Measurements from ENCODE around the gene ZCCHC14. TPM values are rescaled to one million over a fixed set of nuclear protein-coding genes. Genes with fewer than 3 reads are reported as not detected.
"Not testable (repeated sequence)": the region's sequence is repeated elsewhere in the genome, so short reads cannot be mapped to it uniquely, and the experiment has no call there.

Gene ZCCHC14
- total and polyA plus RNA-seq, 2 donors = 2.7 to 7.3 TPM

DNA sequence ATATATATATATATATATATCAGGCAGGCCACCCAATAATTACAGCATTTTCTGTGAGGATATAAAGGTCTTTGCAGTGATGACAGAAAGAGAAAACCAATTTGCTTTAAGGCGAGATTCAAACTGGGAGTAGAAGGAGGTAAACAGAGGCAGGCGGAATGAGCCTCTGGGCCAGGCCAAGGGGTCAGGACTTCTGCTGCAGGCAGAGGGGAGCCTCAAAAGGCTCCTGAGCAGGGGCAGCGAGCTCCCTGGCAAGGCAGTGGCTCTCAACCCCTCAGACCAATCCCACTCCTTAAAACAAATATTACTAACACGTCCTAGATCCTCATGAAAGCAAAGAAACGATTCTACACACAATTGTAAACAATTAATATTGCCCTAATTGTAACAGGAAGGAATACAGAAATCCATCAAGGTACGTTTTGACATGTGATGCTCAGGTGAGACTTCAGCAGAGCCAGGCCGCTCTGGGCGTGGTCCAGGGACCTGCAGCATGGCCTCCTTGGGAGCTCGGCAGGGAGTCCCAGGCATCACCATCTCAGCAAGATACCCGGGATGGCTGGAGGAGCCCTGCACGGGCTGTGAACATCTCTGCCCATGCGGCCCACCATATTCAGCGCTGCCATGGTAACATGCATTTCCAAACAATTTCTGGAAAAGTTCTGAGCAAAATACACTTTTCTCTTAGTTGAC is 127.7 kb downstream of the ZCCHC14 start:
- Histone ChIP-seq H3K36me3 (ENCODE audit: control insufficient read depth in 2 of 2, insufficient read depth in 2 of 2, low read length in 1 of 2) (peaks cover 4 to 21% of the 10 kb centered on the region in 2 donors), H3K27ac (ENCODE audit: low read depth in 1 of 2, low read length in 1 of 2) (no peak overlapping the region), H3K4me3 (ENCODE audit: low read length in 2 of 2) (no peak overlapping the region), H3K27me3 (ENCODE audit: control insufficient read depth in 2 of 2, insufficient read depth in 1 of 2, low read length in 1 of 2) (no peaks in the 10 kb centered on the region), H3K4me1 (ENCODE audit: control insufficient read depth in 2 of 2, insufficient read depth in 2 of 2, low read length in 2 of 2) (peaks cover 0 to 8% of the 10 kb centered on the region in 2 donors), H3K9me3 (ENCODE audit: control insufficient read depth in 2 of 2, insufficient read depth in 1 of 2, low read length in 1 of 2) (no peaks in the 10 kb centered on the region)
- no peak for DNase-seq (ENCODE audit: low read depth in 6 of 9, low spot score in 9 of 9)
- WGBS = 97% methylated on average over 13 of the region's 13 CpGs

DNA sequence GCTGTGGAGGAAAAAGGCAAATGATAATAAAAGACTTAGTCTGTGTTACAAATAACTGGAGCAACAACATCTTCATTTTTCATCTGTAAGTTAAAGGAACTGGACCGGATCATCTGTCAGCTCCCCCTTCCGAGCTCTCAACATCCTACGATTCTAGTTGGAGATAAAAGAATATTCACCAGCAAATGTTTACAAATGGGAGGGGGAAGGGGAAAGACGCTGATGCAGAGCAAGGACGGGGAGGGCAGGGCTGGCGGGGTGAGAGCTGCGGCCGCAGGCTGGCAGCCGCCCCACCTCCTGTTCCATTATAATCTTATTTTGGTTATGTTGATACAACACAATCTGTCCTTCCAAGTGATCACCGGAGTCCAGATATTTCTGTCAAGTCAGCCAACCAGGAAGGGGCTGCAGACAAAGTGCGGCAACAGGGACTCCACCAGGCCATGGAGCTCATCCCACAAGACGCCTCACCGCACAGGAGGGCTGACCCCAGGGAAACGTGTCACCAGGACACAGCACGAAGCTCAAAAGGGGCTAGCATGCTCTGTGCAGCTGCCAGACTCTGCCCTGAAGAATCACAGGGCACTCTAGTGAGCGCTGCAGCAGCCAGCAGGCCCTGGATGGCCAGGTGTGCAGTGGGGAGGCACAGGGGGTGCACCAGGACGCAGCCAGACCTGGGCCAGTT is 128.9 kb downstream of the ZCCHC14 start:
- H3K9me3 ChIP-seq (ENCODE audit: control insufficient read depth in 2 of 2, insufficient read depth in 1 of 2, low read length in 1 of 2) = no peaks in the 10 kb centered on the region
- no peak for DNase-seq (ENCODE audit: low read depth in 6 of 9, low spot score in 9 of 9)

DNA sequence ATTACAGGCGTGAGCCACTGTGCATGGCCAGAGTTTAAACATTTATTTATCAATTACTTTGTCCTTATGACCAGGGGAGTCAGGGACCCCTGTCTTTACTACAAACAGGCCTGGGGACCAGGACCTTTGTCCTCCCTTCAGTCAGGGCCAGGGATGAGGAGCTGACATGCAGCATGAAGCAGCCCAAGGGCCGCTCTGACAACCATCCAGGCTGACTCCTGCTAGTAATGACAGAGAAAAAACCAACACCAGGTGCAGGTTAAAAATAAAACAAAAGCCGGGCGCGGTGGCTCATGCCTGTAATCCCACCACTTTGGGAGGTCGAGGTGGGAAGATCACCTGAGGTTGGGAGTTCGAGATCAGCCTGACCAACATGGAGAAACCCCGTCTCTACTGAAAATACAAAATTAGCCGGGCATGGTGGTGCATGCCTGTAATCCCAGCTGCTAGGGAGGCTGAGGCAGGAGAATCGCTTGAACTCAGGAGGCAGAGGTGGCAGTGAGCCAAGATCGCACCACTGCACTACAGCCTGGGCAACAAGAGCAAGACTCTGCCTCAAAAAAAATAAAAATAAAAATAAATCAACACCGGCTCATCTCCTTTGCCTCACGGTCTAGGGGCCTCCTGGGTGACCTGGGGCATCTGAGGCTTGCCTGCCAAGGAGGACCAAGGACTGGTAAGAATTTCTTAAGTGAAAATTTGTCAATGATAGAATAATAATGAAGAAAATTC is 129.8 kb downstream of the ZCCHC14 start:
- not testable (repeated sequence) for H3K27me3 ChIP-seq (ENCODE audit: control insufficient read depth in 2 of 2, insufficient read depth in 1 of 2, low read length in 1 of 2); DNase-seq (ENCODE audit: low read depth in 6 of 9, low spot score in 9 of 9); H3K9me3 ChIP-seq (ENCODE audit: control insufficient read depth in 2 of 2, insufficient read depth in 1 of 2, low read length in 1 of 2); H3K4me3 ChIP-seq (ENCODE audit: low read length in 2 of 2); H3K27ac ChIP-seq (ENCODE audit: low read depth in 1 of 2, low read length in 1 of 2); H3K4me1 ChIP-seq (ENCODE audit: control insufficient read depth in 2 of 2, insufficient read depth in 2 of 2, low read length in 2 of 2)
- H3K36me3 ChIP-seq (ENCODE audit: control insufficient read depth in 2 of 2, insufficient read depth in 2 of 2, low read length in 1 of 2) = peaks cover 17 to 43% of the 10 kb centered on the region in 2 donors
- 98% methylated on average over 13 of the region's 13 CpGs for WGBS

More for the DNA sequence above, 128.9 kb downstream of the ZCCHC14 start:
- Histone ChIP-seq H3K4me3 (ENCODE audit: low read length in 2 of 2) (no peak overlapping the region), H3K27ac (ENCODE audit: low read depth in 1 of 2, low read length in 1 of 2) (peak overlapping the region in 1 of 2 donors; percentile 49), H3K36me3 (ENCODE audit: control insufficient read depth in 2 of 2, insufficient read depth in 2 of 2, low read length in 1 of 2) (peaks cover 9 to 34% of the 10 kb centered on the region in 2 donors), H3K4me1 (ENCODE audit: control insufficient read depth in 2 of 2, insufficient read depth in 2 of 2, low read length in 2 of 2) (peaks cover 0 to 8% of the 10 kb centered on the region in 2 donors), H3K27me3 (ENCODE audit: control insufficient read depth in 2 of 2, insufficient read depth in 1 of 2, low read length in 1 of 2) (no peaks in the 10 kb centered on the region)
- WGBS = 89% methylated on average over 17 of the region's 17 CpGs

DNA sequence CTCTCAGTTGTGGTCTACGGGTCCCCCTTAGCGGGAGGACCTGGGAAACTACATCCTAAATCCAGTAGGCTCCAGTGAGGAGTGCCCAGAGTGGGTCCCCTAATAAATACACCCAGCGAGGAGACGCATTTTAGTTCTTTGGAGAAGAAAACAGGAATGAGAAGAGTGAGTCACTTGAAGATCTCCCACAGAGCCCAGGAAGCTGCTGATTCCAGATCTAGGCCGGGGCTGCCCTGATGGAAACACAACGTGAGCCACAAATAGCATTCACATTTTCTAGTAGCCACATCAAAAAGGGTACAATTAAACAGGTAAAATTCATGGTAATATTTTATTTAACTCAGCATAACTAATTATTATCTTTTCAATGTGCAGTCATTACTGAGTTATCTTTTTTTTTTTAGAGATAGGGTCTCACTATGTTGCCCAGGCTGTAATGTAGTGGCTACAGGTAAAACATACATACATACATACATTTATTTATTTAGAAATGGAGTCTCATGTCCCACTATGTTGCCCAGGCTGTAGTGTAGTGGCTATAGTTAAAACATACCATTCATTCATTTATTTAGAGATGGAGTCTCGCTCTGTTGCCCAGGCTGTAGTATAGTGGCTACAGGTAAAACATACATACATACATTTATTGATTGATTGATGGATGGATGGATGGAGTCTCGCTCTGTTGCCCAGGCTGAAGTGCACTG is 130.8 kb downstream of the ZCCHC14 start:
- no peaks in the 10 kb centered on the region for H3K27me3 ChIP-seq (ENCODE audit: control insufficient read depth in 2 of 2, insufficient read depth in 1 of 2, low read length in 1 of 2)
- no peak overlapping the region for H3K4me3 ChIP-seq (ENCODE audit: low read length in 2 of 2)
- H3K9me3 ChIP-seq (ENCODE audit: control insufficient read depth in 2 of 2, insufficient read depth in 1 of 2, low read length in 1 of 2) = no peaks in the 10 kb centered on the region
- H3K27ac ChIP-seq (ENCODE audit: low read depth in 1 of 2, low read length in 1 of 2) = no peak overlapping the region
- H3K36me3 ChIP-seq (ENCODE audit: control insufficient read depth in 2 of 2, insufficient read depth in 2 of 2, low read length in 1 of 2) = peaks cover 19 to 44% of the 10 kb centered on the region in 2 donors
- no peak for DNase-seq (ENCODE audit: low read depth in 6 of 9, low spot score in 9 of 9)
- WGBS = 99% methylated on average over 8 of the region's 8 CpGs
- H3K4me1 ChIP-seq (ENCODE audit: control insufficient read depth in 2 of 2, insufficient read depth in 2 of 2, low read length in 2 of 2) = peaks cover 0 to 8% of the 10 kb centered on the region in 2 donors

DNA sequence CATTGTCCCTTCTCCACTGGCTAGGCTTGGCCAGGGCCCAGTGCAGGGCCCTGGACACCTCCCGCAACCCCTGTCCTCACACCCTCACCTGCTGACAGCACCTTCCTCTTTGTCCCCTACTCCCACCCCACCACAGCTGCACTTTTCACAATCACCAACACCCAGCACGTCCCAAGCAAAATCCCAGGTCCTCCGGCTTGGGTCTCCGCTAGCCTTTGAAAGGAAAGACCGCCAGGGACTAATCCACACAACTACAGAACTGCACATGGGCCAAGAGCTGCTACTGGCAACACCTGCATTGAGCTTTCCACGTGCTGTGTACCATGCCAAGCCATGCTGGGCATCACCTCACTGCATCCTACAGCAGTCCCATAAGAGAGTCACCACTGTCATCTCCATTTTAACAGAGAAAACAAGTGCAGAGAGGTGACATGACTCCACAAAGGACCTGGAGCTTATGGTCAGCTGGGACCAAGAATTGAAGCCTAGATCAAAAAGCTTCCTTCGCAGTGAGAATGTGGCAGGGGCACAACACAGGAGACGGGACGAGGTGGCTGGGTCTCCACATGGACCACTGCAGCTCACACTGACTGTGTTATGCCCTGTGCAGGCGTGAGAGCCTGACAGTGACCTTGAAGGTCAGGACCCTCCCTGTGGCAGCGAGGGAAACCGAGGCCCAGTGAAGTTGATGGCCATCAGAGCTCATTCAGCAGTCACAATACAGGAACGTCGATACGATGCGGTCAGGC is 131.8 kb downstream of the ZCCHC14 start:
- 98% methylated on average over 16 of the region's 16 CpGs for WGBS
- H3K9me3 ChIP-seq (ENCODE audit: control insufficient read depth in 2 of 2, insufficient read depth in 1 of 2, low read length in 1 of 2) = no peaks in the 10 kb centered on the region
- H3K27me3 ChIP-seq (ENCODE audit: control insufficient read depth in 2 of 2, insufficient read depth in 1 of 2, low read length in 1 of 2) = no peaks in the 10 kb centered on the region
- H3K27ac ChIP-seq (ENCODE audit: low read depth in 1 of 2, low read length in 1 of 2) = no peak overlapping the region
- H3K4me3 ChIP-seq (ENCODE audit: low read length in 2 of 2) = no peak overlapping the region
- peaks cover 23 to 38% of the 10 kb centered on the region in 2 donors for H3K36me3 ChIP-seq (ENCODE audit: control insufficient read depth in 2 of 2, insufficient read depth in 2 of 2, low read length in 1 of 2)
- peaks cover 0 to 8% of the 10 kb centered on the region in 2 donors for H3K4me1 ChIP-seq (ENCODE audit: control insufficient read depth in 2 of 2, insufficient read depth in 2 of 2, low read length in 2 of 2)
- no peak for DNase-seq (ENCODE audit: low read depth in 6 of 9, low spot score in 9 of 9)

DNA sequence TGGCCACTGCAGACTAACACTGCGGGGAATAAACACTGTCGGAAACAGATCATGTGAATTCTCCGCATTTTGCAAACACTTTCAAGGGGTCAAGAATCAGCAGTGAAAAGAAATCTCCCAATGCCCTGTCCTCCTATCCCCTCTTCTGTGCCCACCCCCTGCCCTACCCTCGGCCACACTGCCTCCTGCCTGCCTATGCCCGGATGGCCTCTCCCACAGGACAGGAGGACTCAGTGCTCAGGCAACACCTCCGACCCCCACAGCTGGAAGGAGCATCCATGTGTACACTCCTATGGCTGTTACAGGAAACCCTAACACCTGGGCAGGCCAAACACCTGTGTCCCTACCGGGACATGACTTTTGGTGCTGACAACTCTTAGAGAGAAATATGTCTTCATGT is 133.7 kb downstream of the ZCCHC14 start:
- no peak for DNase-seq (ENCODE audit: low read depth in 6 of 9, low spot score in 9 of 9)
- Histone ChIP-seq H3K36me3 (ENCODE audit: control insufficient read depth in 2 of 2, insufficient read depth in 2 of 2, low read length in 1 of 2) (peaks cover 23 to 35% of the 10 kb centered on the region in 2 donors), H3K27me3 (ENCODE audit: control insufficient read depth in 2 of 2, insufficient read depth in 1 of 2, low read length in 1 of 2) (no peaks in the 10 kb centered on the region), H3K4me1 (ENCODE audit: control insufficient read depth in 2 of 2, insufficient read depth in 2 of 2, low read length in 2 of 2) (peaks cover 0 to 4% of the 10 kb centered on the region in 2 donors), H3K4me3 (ENCODE audit: low read length in 2 of 2) (no peak overlapping the region), H3K9me3 (ENCODE audit: control insufficient read depth in 2 of 2, insufficient read depth in 1 of 2, low read length in 1 of 2) (no peaks in the 10 kb centered on the region), H3K27ac (ENCODE audit: low read depth in 1 of 2, low read length in 1 of 2) (no peak overlapping the region)
- 96% methylated on average over 7 of the region's 7 CpGs for WGBS

DNA sequence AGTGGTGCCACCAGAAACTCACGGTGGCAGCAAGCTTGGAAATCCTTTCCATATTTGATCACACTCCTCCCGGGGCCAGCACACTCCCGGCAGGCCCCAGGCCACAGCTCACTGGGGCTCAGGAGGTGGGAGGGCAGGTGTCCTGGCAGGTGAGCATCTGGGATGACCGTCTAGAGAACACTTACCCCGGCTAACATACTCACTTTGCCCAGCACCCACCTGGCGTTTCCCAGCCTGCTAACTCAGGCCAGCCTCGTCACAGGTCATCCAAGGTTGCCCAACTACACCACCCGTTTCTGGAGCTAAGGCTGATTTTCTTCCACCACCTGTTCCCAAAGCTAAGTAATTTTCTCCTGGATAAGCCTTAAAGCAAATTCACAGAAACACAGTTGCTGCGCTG is 134.1 kb downstream of the ZCCHC14 start:
- H3K27me3 ChIP-seq (ENCODE audit: control insufficient read depth in 2 of 2, insufficient read depth in 1 of 2, low read length in 1 of 2) = no peaks in the 10 kb centered on the region
- no peaks in the 10 kb centered on the region for H3K4me1 ChIP-seq (ENCODE audit: control insufficient read depth in 2 of 2, insufficient read depth in 2 of 2, low read length in 2 of 2)
- no peak for DNase-seq (ENCODE audit: low read depth in 6 of 9, low spot score in 9 of 9)
- no peak overlapping the region for H3K4me3 ChIP-seq (ENCODE audit: low read length in 2 of 2)
- no peaks in the 10 kb centered on the region for H3K9me3 ChIP-seq (ENCODE audit: control insufficient read depth in 2 of 2, insufficient read depth in 1 of 2, low read length in 1 of 2)
- H3K36me3 ChIP-seq (ENCODE audit: control insufficient read depth in 2 of 2, insufficient read depth in 2 of 2, low read length in 1 of 2) = peaks cover 23 to 35% of the 10 kb centered on the region in 2 donors
- 95% methylated on average over 9 of the region's 9 CpGs for WGBS
- H3K27ac ChIP-seq (ENCODE audit: low read depth in 1 of 2, low read length in 1 of 2) = no peak overlapping the region

DNA sequence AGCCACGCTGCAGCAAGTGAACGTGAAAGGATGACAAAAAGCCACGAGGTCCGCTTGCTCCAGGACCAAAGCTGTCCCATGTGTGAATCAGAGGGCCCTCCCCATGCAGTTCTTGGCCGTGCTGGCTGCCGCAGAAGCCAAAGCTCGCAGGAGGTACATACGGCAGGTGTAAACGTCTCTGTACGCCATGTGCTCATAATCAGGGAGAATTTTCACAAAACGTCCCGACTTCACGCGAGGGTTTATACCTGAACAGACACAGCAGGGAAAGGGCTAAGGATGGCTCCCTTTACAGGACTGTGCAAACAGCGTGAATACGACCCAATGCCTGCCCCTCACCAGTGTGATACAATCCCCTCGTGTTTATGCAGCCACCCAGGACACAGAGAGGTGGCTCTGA is 134.6 kb downstream of the ZCCHC14 start:
- peaks cover 23 to 35% of the 10 kb centered on the region in 2 donors for H3K36me3 ChIP-seq (ENCODE audit: control insufficient read depth in 2 of 2, insufficient read depth in 2 of 2, low read length in 1 of 2)
- H3K4me3 ChIP-seq (ENCODE audit: low read length in 2 of 2) = no peak overlapping the region
- H3K4me1 ChIP-seq (ENCODE audit: control insufficient read depth in 2 of 2, insufficient read depth in 2 of 2, low read length in 2 of 2) = no peaks in the 10 kb centered on the region
- no peak for DNase-seq (ENCODE audit: low read depth in 6 of 9, low spot score in 9 of 9)
- WGBS = 98% methylated on average over 17 of the region's 17 CpGs
- no peaks in the 10 kb centered on the region for H3K9me3 ChIP-seq (ENCODE audit: control insufficient read depth in 2 of 2, insufficient read depth in 1 of 2, low read length in 1 of 2)
- H3K27me3 ChIP-seq (ENCODE audit: control insufficient read depth in 2 of 2, insufficient read depth in 1 of 2, low read length in 1 of 2) = no peaks in the 10 kb centered on the region
- H3K27ac ChIP-seq (ENCODE audit: low read depth in 1 of 2, low read length in 1 of 2) = no peak overlapping the region
